ENCODE data around the gene PTPRA.

Gene PTPRA

DNA sequence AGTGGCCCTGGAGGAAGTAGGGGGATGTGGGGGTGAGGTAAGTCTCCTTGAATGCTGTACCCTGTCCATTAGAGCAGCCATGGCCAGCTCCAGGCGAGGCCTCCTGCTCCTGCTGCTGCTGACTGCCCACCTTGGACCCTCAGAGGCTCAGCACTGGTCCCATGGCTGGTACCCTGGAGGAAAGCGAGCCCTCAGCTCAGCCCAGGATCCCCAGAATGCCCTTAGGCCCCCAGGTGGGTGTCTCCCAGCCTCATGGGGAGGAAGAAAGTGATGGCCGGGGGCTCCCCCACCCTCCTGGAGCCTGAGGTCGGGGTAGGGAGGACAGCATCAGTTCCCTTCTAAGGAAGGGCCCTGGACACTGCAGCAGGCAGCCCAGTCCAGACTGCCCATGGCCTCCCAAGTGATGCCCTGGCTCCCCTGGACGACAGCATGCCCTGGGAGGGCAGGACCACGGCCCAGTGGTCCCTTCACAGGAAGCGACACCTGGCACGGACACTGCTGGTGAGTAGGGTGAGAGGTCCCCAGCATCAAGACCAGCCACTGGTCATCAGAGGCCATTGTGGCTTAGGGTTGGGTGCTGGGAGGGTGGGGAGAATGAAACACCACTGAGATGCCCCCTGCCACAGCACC, 171.2 kb downstream of the PTPRA start:
- H3K27me3 ChIP-seq (ENCODE audit: control insufficient read depth in 3 of 3, insufficient read depth in 3 of 3, low read depth in 1 of 3, low read length in 3 of 3), result no peaks in the 10 kb centered on the region
- H3K18ac ChIP-seq (ENCODE audit: low read length), result peak overlapping the region; percentile 53
- H3K4me1 ChIP-seq (ENCODE audit: control insufficient read depth in 2 of 2, insufficient read depth in 1 of 2, low read depth in 1 of 2, low read length in 2 of 2), result peaks cover 6 to 9% of the 10 kb centered on the region in 2 donors
- H3K27ac ChIP-seq (replicated peaks; ENCODE audit: low read length), result no peak overlapping the region
- no peak overlapping the region for H2BK120ac ChIP-seq (ENCODE audit: low read depth, low read length)
- H2AFZ ChIP-seq (ENCODE audit: low read length), result no peak overlapping the region
- H3K4me2 ChIP-seq (ENCODE audit: insufficient read depth, low read length, poor library complexity, severe bottlenecking), result no peak overlapping the region
- peak overlapping the region; percentile 88 for H2AK5ac ChIP-seq (ENCODE audit: low read depth, low read length)
- H3K4me3 ChIP-seq (ENCODE audit: low read length in 2 of 2), result no peak overlapping the region
- H3K14ac ChIP-seq (ENCODE audit: low read length), result no peak overlapping the region
- H3K9me3 ChIP-seq (replicated peaks in 1 of 2; ENCODE audit: control insufficient read depth in 2 of 2, insufficient read depth in 1 of 2, low read depth in 1 of 2, low read length in 2 of 2), result no peaks in the 10 kb centered on the region
- peak overlapping the region; percentile 52 for H4K8ac ChIP-seq (ENCODE audit: low read depth, low read length)
- H3K79me1 ChIP-seq (ENCODE audit: low read depth, low read length), result peaks cover 3% of the 10 kb centered on the region
- peak overlapping the region; percentile 55 for H3K4ac ChIP-seq (ENCODE audit: low read length)
- no peak overlapping the region for H2BK12ac ChIP-seq (ENCODE audit: low read length)
- peaks cover 17 to 50% of the 10 kb centered on the region in 2 donors for H3K36me3 ChIP-seq (replicated peaks in 1 of 2; ENCODE audit: control insufficient read depth in 2 of 2, insufficient read depth in 2 of 2, low read length in 2 of 2)
- H4K91ac ChIP-seq (ENCODE audit: low read depth, low read length, poor library complexity), result no peak overlapping the region
- H3K23ac ChIP-seq (ENCODE audit: low read depth, low read length, poor library complexity), result peak overlapping the region; percentile 57
- WGBS, 2 donors (ENCODE audit: extremely low coverage in 2 of 2, insufficient read length in 2 of 2, insufficient replicate concordance in 1 of 2), result no CpG with 5 or more reads among the region's 8 CpGs
- H2BK15ac ChIP-seq (ENCODE audit: low read length), result peak overlapping the region; percentile 92
- H2BK5ac ChIP-seq (ENCODE audit: low read length), result no peak overlapping the region
- DNase-seq (ENCODE audit: low spot score), result no peak
- no peak overlapping the region for H3K9ac ChIP-seq (ENCODE audit: low read depth, low read length, poor library complexity)

DNA sequence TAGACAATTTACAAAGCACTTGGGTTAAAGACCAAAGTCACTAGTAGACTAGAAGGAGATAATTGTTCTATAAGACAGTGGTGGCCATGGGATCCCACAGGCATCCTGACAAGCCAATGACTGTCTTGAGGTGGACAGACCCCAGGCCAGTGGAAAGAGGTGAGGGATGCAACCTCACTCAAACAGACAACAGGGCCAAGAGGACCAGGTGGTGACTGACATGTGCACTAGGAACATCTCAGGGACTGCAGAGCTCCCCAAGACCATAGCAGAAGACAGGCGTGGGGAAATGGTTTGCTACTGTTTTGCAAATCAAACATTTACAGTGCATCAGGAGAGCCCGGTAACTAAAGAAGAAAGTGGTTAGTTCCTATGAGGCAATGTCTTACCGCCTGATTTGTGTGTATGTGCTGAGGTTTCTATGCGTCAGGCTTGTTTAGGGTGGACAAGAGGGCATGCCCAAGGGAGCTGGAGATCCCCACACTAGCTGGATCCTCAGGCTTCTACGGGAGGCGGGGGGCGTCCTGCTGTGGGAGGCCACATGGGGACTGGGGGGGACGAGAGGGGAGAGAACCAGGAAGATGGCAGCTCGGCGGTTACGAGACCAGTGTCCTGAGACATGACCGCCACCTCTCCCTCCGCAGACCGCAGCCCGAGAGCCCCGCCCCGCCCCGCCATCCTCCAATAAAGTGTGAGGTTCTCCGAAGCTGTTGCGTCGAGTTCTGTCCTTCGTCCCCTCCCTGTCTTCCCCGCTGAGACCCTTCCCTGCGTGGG, 171.9 kb downstream of the PTPRA start:
- Histone ChIP-seq H2AK5ac (ENCODE audit: low read depth, low read length) (no peak overlapping the region), H3K27ac (replicated peaks; ENCODE audit: low read length) (peak overlapping the region; percentile 81), H3K4ac (ENCODE audit: low read length) (no peak overlapping the region), H2AFZ (ENCODE audit: low read length) (peak overlapping the region; percentile 99), H2BK15ac (ENCODE audit: low read length) (no peak overlapping the region), H2BK12ac (ENCODE audit: low read length) (no peak overlapping the region), H3K4me2 (ENCODE audit: insufficient read depth, low read length, poor library complexity, severe bottlenecking) (peak overlapping the region; percentile 85), H3K79me1 (ENCODE audit: low read depth, low read length) (peaks cover 3% of the 10 kb centered on the region), H3K9me3 (replicated peaks in 1 of 2; ENCODE audit: control insufficient read depth in 2 of 2, insufficient read depth in 1 of 2, low read depth in 1 of 2, low read length in 2 of 2) (no peaks in the 10 kb centered on the region), H4K91ac (ENCODE audit: low read depth, low read length, poor library complexity) (no peak overlapping the region), H2BK120ac (ENCODE audit: low read depth, low read length) (no peak overlapping the region), H2BK5ac (ENCODE audit: low read length) (peak overlapping the region; percentile 40), H3K14ac (ENCODE audit: low read length) (peak overlapping the region; percentile 87), H3K4me3 (ENCODE audit: low read length in 2 of 2) (peak overlapping the region; percentile 93 to 96), H3K23ac (ENCODE audit: low read depth, low read length, poor library complexity) (no peak overlapping the region), H4K8ac (ENCODE audit: low read depth, low read length) (no peak overlapping the region), H3K27me3 (ENCODE audit: control insufficient read depth in 3 of 3, insufficient read depth in 3 of 3, low read depth in 1 of 3, low read length in 3 of 3) (no peaks in the 10 kb centered on the region), H3K36me3 (replicated peaks in 1 of 2; ENCODE audit: control insufficient read depth in 2 of 2, insufficient read depth in 2 of 2, low read length in 2 of 2) (peaks cover 19 to 50% of the 10 kb centered on the region in 2 donors), H3K9ac (ENCODE audit: low read depth, low read length, poor library complexity) (peak overlapping the region; percentile 93), H3K18ac (ENCODE audit: low read length) (peak overlapping the region; percentile 97), H3K4me1 (ENCODE audit: control insufficient read depth in 2 of 2, insufficient read depth in 1 of 2, low read depth in 1 of 2, low read length in 2 of 2) (peaks cover 6 to 9% of the 10 kb centered on the region in 2 donors)
- WGBS, 2 donors (ENCODE audit: extremely low coverage in 2 of 2, insufficient read length in 2 of 2, insufficient replicate concordance in 1 of 2), result no CpG with 5 or more reads among the region's 24 CpGs
- no peak for DNase-seq (ENCODE audit: low spot score)

DNA sequence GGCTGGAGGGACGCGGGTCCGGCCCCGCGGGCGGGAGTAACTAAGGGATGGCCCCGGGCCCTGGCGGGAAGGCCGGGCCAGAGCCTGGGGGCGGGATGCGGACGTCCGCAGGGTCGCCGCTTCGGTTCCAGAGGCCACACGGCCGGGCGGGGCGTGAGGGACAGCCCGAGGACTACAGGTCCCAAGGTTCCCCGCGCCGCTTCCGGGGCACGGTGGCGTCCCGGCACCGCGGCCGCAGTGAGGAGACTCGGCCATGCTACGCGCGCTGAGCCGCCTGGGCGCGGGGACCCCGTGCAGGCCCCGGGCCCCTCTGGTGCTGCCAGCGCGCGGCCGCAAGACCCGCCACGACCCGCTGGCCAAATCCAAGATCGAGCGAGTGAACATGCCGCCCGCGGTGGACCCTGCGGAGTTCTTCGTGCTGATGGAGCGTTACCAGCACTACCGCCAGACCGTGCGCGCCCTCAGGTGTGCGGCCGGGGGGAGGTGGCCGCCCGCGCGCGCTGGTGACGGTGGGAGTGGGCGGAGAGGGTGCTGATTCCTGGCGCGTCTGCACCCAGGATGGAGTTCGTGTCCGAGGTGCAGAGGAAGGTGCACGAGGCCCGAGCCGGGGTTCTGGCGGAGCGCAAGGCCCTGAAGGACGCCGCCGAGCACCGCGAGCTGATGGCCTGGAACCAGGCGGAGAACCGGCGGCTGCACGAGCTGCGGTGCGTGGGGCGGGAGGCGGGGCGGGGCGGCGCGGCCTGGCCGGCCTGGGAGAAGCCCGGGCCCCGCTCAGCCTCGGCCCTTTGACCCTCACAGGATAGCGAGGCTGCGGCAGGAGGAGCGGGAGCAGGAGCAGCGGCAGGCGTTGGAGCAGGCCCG, 172.8 kb downstream of the PTPRA start, which contains the start of gene MRPS26:
MRPS26 (plus strand) TSS at position 237 of the 861 bp plus-strand sequence; CDS start at position 254, 17 bp downstream.
- Histone ChIP-seq H3K36me3 (replicated peaks in 1 of 2; ENCODE audit: control insufficient read depth in 2 of 2, insufficient read depth in 2 of 2, low read length in 2 of 2) (peaks cover 19 to 45% of the 10 kb centered on the region in 2 donors), H2AK5ac (ENCODE audit: low read depth, low read length) (peak within 1 kb of the TSS; percentile 76), H2BK5ac (ENCODE audit: low read length) (peak within 1 kb of the TSS; percentile 40), H3K27me3 (ENCODE audit: control insufficient read depth in 3 of 3, insufficient read depth in 3 of 3, low read depth in 1 of 3, low read length in 3 of 3) (no peaks in the 10 kb centered on the region), H3K9ac (ENCODE audit: low read depth, low read length, poor library complexity) (peak within 1 kb of the TSS; percentile 99), H3K23ac (ENCODE audit: low read depth, low read length, poor library complexity) (peak within 1 kb of the TSS; percentile 96), H3K4me2 (ENCODE audit: insufficient read depth, low read length, poor library complexity, severe bottlenecking) (peak within 1 kb of the TSS; percentile 85), H4K91ac (ENCODE audit: low read depth, low read length, poor library complexity) (no peak within 1 kb of the TSS), H2BK15ac (ENCODE audit: low read length) (peak within 1 kb of the TSS; percentile 49), H3K79me1 (ENCODE audit: low read depth, low read length) (peaks cover 3% of the 10 kb centered on the region), H2BK120ac (ENCODE audit: low read depth, low read length) (peak within 1 kb of the TSS; percentile 84), H3K4ac (ENCODE audit: low read length) (peak within 1 kb of the TSS; percentile 70), H3K14ac (ENCODE audit: low read length) (peak within 1 kb of the TSS; percentile 97), H3K4me1 (ENCODE audit: control insufficient read depth in 2 of 2, insufficient read depth in 1 of 2, low read depth in 1 of 2, low read length in 2 of 2) (peaks cover 6 to 9% of the 10 kb centered on the region in 2 donors), H2BK12ac (ENCODE audit: low read length) (peak within 1 kb of the TSS; percentile 34), H3K18ac (ENCODE audit: low read length) (peak within 1 kb of the TSS; percentile 97), H3K4me3 (ENCODE audit: low read length in 2 of 2) (peak within 1 kb of the TSS; percentile 93 to 96), H2AFZ (ENCODE audit: low read length) (peak within 1 kb of the TSS; percentile 99), H3K9me3 (replicated peaks in 1 of 2; ENCODE audit: control insufficient read depth in 2 of 2, insufficient read depth in 1 of 2, low read depth in 1 of 2, low read length in 2 of 2) (no peaks in the 10 kb centered on the region), H4K8ac (ENCODE audit: low read depth, low read length) (no peak within 1 kb of the TSS), H3K27ac (replicated peaks; ENCODE audit: low read length) (peak within 1 kb of the TSS; percentile 81)
- WGBS, 2 donors (ENCODE audit: extremely low coverage in 2 of 2, insufficient read length in 2 of 2, insufficient replicate concordance in 1 of 2), result no CpG with 5 or more reads among the region's 104 CpGs
- peak; percentile 90 for DNase-seq (ENCODE audit: low spot score)
